ENCODE data around the gene TRMT10A.
"Not testable (repeated sequence)": the region's sequence is repeated elsewhere in the genome, so short reads cannot be mapped to it uniquely, and the experiment has no call there.

- TF ChIP-seq CTCF, MAX (IDR thresholded peaks at IDR 0.05; ENCODE audit: low read depth, low read length): not testable (repeated sequence)
Measured at GRCh38 chr4:99534699-99535098, 29.1 kb downstream of the TRMT10A start.
